Measurements from ENCODE around the gene CAND2. TPM values are rescaled to one million over a fixed set of nuclear protein-coding genes. Genes with fewer than 3 reads are reported as not detected.

The CAND2 gene
- total and polyA plus RNA-seq, 10 of the 15 experiments (the other 5 are each of a cell fraction or from before 2014, with no cell fraction given), result 0.03 to 1.9 (median 0.52) TPM

DNA sequence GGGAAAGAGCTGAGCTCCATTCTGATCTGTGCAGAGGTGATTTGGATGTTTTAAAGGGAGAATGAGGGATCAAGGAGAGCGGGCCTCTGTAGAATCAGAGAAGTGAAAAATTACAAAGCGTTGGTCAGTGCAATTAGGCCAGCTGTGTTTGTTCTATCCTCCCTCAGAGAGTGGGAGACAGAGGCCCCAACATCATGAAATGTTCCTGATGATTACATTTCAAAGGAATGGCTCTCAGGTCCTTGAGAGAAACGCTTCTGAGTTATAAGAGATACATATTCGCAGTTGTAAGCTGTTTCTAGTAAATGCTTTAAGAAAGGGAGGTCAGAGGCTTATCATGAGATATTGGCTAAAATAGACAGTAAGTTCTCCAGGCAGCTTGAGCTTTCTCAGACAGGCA lies 15.7 kb upstream of the CAND2 start:
- BruUV-seq (replicated peaks), result no TSS peak
- POLR2A ChIA-PET, result no interaction called here
- Histone ChIP-seq H2AFZ (ENCODE audit: control insufficient read depth, low read depth, low read length) (no peak overlapping the region), H3K4me3 (no peak overlapping the region), H3K27me3 (replicated peaks in 1 of 2; ENCODE audit: control insufficient read depth in 2 of 2, insufficient read depth in 2 of 2, low read length in 1 of 2) (peaks cover 2 to 4% of the 10 kb centered on the region in 2 experiments; a peak in 2 of 4 replicates), H3K79me2 (ENCODE audit: control insufficient read depth, insufficient read depth, low read length) (no peaks in the 10 kb centered on the region), H4K20me1 (ENCODE audit: control insufficient read depth, insufficient read depth) (no peaks in the 10 kb centered on the region), H3K9me3 (replicated peaks; ENCODE audit: control insufficient read depth, insufficient read depth, low read length) (no peaks in the 10 kb centered on the region), H3K9ac (ENCODE audit: control insufficient read depth, insufficient read depth, low read length) (no peak overlapping the region), H3K36me3 (ENCODE audit: control insufficient read depth in 2 of 2, insufficient read depth in 2 of 2, low read length in 1 of 2) (no peaks in the 10 kb centered on the region), H3K27ac (ENCODE audit: control insufficient read depth, insufficient read depth) (no peak overlapping the region), H3K4me1 (ENCODE audit: control insufficient read depth, insufficient read depth, low read length) (no peaks in the 10 kb centered on the region), H3K4me2 (ENCODE audit: control insufficient read depth, insufficient read depth) (no peak overlapping the region)
- ATAC-seq (no peak), FAIRE-seq (no peak), DNase-seq (ENCODE audit: low read depth, low spot score) (no peak)
- SMC1A ChIA-PET (ENCODE audit: uncharacterized antibody, unreplicated experiment), result interaction anchor here (0.6 kb wide), 1 partner anchor 52 kb away, joined by 4 read pairs; no protein-coding TSS in a partner anchor
- CTCF ChIA-PET, result interaction anchor here (0.6 to 1.3 kb wide), 4 partner anchors 11 to 467 kb away, joined by 3 to 4 read pairs (median 3); partner anchors contain the start of gene RPL32
- in situ Hi-C loops (cut with MboI), result no loop called here
- intact Hi-C loops (cut with micrococcal nuclease; ENCODE audit: unreplicated experiment), result no loop called here
- 18% methylated on average over 4 of the region's 4 CpGs for WGBS (ENCODE audit: insufficient coverage, insufficient replicate concordance, low lambda C conversion rate, missing lambda C conversion rate)
- RAD21 ChIA-PET (ENCODE audit: unreplicated experiment), result interaction anchor here (1.7 kb wide), 1 partner anchor 29 kb away, joined by 3 read pairs; no protein-coding TSS in a partner anchor
- TF ChIP-seq NFYA (IDR thresholded peaks at IDR 0.05; ENCODE audit: borderline replicate concordance, low read depth, low read length) (no peak), SREBF1 (IDR thresholded peaks at IDR 0.05; ENCODE audit: low read length) (no peak), SPI1 (IDR thresholded peaks at IDR 0.05; ENCODE audit: borderline replicate concordance, insufficient read depth, low read depth, low read length) (no peak), SUPT20H (IDR thresholded peaks at IDR 0.05; ENCODE audit: borderline replicate concordance, control insufficient read depth, low read depth, low read length) (no peak), RUNX3 (IDR thresholded peaks at IDR 0.05; ENCODE audit: low read length) (no peak), MXI1 (IDR thresholded peaks at IDR 0.05; ENCODE audit: low read depth, low read length) (no peak), SMARCA5 (IDR thresholded peaks at IDR 0.05) (no peak), WRNIP1 (IDR thresholded peaks at IDR 0.05; ENCODE audit: borderline replicate concordance, low read depth, low read length) (no peak), ESRRA (IDR thresholded peaks at IDR 0.05; ENCODE audit: low read length) (no peak), NFYB (IDR thresholded peaks at IDR 0.05; ENCODE audit: insufficient read depth, low read depth, low read length) (no peak)
- TF ChIP-seq, protein P1, sequence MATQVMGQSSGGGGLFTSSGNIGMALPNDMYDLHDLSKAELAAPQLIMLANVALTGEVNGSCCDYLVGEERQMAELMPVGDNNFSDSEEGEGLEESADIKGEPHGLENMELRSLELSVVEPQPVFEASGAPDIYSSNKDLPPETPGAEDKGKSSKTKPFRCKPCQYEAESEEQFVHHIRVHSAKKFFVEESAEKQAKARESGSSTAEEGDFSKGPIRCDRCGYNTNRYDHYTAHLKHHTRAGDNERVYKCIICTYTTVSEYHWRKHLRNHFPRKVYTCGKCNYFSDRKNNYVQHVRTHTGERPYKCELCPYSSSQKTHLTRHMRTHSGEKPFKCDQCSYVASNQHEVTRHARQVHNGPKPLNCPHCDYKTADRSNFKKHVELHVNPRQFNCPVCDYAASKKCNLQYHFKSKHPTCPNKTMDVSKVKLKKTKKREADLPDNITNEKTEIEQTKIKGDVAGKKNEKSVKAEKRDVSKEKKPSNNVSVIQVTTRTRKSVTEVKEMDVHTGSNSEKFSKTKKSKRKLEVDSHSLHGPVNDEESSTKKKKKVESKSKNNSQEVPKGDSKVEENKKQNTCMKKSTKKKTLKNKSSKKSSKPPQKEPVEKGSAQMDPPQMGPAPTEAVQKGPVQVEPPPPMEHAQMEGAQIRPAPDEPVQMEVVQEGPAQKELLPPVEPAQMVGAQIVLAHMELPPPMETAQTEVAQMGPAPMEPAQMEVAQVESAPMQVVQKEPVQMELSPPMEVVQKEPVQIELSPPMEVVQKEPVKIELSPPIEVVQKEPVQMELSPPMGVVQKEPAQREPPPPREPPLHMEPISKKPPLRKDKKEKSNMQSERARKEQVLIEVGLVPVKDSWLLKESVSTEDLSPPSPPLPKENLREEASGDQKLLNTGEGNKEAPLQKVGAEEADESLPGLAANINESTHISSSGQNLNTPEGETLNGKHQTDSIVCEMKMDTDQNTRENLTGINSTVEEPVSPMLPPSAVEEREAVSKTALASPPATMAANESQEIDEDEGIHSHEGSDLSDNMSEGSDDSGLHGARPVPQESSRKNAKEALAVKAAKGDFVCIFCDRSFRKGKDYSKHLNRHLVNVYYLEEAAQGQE (IDR thresholded peaks at IDR 0.05; ENCODE audit: low read depth, low read length), result no peak
- TF ChIP-seq, protein P2, sequence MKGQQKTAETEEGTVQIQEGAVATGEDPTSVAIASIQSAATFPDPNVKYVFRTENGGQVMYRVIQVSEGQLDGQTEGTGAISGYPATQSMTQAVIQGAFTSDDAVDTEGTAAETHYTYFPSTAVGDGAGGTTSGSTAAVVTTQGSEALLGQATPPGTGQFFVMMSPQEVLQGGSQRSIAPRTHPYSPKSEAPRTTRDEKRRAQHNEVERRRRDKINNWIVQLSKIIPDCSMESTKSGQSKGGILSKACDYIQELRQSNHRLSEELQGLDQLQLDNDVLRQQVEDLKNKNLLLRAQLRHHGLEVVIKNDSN (IDR thresholded peaks at IDR 0.05; ENCODE audit: borderline replicate concordance, extremely low read length, insufficient read depth, low read depth, low read length), result no peak
- TF ChIP-seq, protein P3, sequence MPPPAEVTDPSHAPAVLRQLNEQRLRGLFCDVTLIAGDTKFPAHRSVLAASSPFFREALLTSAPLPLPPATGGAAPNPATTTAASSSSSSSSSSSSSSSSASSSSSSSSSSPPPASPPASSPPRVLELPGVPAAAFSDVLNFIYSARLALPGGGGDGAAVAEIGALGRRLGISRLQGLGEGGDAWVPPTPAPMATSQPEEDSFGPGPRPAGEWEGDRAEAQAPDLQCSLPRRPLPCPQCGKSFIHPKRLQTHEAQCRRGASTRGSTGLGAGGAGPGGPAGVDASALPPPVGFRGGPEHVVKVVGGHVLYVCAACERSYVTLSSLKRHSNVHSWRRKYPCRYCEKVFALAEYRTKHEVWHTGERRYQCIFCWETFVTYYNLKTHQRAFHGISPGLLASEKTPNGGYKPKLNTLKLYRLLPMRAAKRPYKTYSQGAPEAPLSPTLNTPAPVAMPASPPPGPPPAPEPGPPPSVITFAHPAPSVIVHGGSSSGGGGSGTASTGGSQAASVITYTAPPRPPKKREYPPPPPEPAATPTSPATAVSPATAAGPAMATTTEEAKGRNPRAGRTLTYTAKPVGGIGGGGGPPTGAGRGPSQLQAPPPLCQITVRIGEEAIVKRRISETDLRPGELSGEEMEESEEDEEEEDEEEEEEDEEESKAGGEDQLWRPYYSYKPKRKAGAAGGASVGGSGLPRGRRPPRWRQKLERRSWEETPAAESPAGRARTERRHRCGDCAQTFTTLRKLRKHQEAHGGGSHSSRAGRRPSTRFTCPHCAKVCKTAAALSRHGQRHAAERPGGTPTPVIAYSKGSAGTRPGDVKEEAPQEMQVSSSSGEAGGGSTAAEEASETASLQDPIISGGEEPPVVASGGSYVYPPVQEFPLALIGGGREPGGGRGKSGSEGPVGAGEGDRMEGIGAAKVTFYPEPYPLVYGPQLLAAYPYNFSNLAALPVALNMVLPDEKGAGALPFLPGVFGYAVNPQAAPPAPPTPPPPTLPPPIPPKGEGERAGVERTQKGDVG (CRISPR knock-in tag; IDR thresholded peaks at IDR 0.05), result no peak

Measured in GM12878 (cell line).